Ishikawa (cell line): ENCODE measurements around the gene SHF.

Experiments used
- CEBPB ChIP-seq: IDR thresholded peaks from 2 replicates; pipeline ENCODE4 v1.6.1; 2012
- CREB1 ChIP-seq: IDR thresholded peaks from 2 replicates; pipeline ENCODE4 v1.6.1; 2012; ENCODE audit warnings: low read depth
- EGR1 ChIP-seq: IDR thresholded peaks from 2 replicates; pipeline ENCODE4 v1.6.1; 2012
- EP300 ChIP-seq: IDR thresholded peaks from 2 replicates; pipeline ENCODE4 v1.6.1; 2012; ENCODE audit warnings: borderline replicate concordance
- FOXM1 ChIP-seq: IDR thresholded peaks from 2 replicates; pipeline ENCODE4 v1.6.1; 2012; ENCODE audit warnings: low read depth, borderline replicate concordance
- NFIC ChIP-seq: IDR thresholded peaks from 2 replicates; pipeline ENCODE4 v1.6.1; 2012
- RAD21 ChIP-seq: IDR thresholded peaks from 2 replicates; pipeline ENCODE4 v1.6.1; 2012; ENCODE audit warnings: low read depth
- TAF1 ChIP-seq: IDR thresholded peaks from 2 replicates; pipeline ENCODE4 v1.6.1; 2012; ENCODE audit warnings: low read depth, mild to moderate bottlenecking
- TCF12 ChIP-seq: IDR thresholded peaks from 2 replicates; pipeline ENCODE4 v1.6.1; 2012; ENCODE audit warnings: low read depth
- TEAD4 ChIP-seq: IDR thresholded peaks from 2 replicates; pipeline ENCODE4 v1.6.1; 2012
- USF1 ChIP-seq: IDR thresholded peaks from 2 replicates; pipeline ENCODE4 v1.6.1; 2012
- YY1 ChIP-seq: IDR thresholded peaks from 2 replicates; pipeline ENCODE4 v1.6.1; 2012; ENCODE audit warnings: low read depth
- ZBTB7A ChIP-seq: IDR thresholded peaks from 2 replicates; pipeline ENCODE4 v1.6.1; 2012; ENCODE audit warnings: low read depth
- TF ChIP-seq, protein P1 (sequence below): IDR thresholded peaks from 2 replicates; pipeline ENCODE4 v1.6.1; 2012; ENCODE audit warnings: low read depth, mild to moderate bottlenecking
- TF ChIP-seq, protein P2 (sequence below): IDR thresholded peaks from 2 replicates; pipeline ENCODE4 v1.6.1; 2012

The SHF gene

GRCh38 chr15:45147606-45148005 lies 40.2 kb downstream of the SHF start:
- TF ChIP-seq NFIC (no peak), EGR1 (no peak), CEBPB (no peak), EP300 (no peak), USF1 (no peak), FOXM1 (no peak), TCF12 (no peak), TEAD4 (no peak), RAD21 (no peak), TAF1 (no peak), CREB1 (no peak), YY1 (no peak), ZBTB7A (no peak)
- TF ChIP-seq, protein P1, sequence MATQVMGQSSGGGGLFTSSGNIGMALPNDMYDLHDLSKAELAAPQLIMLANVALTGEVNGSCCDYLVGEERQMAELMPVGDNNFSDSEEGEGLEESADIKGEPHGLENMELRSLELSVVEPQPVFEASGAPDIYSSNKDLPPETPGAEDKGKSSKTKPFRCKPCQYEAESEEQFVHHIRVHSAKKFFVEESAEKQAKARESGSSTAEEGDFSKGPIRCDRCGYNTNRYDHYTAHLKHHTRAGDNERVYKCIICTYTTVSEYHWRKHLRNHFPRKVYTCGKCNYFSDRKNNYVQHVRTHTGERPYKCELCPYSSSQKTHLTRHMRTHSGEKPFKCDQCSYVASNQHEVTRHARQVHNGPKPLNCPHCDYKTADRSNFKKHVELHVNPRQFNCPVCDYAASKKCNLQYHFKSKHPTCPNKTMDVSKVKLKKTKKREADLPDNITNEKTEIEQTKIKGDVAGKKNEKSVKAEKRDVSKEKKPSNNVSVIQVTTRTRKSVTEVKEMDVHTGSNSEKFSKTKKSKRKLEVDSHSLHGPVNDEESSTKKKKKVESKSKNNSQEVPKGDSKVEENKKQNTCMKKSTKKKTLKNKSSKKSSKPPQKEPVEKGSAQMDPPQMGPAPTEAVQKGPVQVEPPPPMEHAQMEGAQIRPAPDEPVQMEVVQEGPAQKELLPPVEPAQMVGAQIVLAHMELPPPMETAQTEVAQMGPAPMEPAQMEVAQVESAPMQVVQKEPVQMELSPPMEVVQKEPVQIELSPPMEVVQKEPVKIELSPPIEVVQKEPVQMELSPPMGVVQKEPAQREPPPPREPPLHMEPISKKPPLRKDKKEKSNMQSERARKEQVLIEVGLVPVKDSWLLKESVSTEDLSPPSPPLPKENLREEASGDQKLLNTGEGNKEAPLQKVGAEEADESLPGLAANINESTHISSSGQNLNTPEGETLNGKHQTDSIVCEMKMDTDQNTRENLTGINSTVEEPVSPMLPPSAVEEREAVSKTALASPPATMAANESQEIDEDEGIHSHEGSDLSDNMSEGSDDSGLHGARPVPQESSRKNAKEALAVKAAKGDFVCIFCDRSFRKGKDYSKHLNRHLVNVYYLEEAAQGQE: no peak
- TF ChIP-seq, protein P2, sequence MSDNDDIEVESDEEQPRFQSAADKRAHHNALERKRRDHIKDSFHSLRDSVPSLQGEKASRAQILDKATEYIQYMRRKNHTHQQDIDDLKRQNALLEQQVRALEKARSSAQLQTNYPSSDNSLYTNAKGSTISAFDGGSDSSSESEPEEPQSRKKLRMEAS: no peak

- TF ChIP-seq TCF12 (no peak), TEAD4 (no peak), ZBTB7A (no peak), CREB1 (no peak), USF1 (no peak), EP300 (no peak), YY1 (no peak), FOXM1 (no peak), EGR1 (no peak), TAF1 (no peak), CEBPB (no peak), NFIC (no peak), RAD21 (no peak)
- TF ChIP-seq, protein P1: no peak
- TF ChIP-seq, protein P2: no peak
Observed at GRCh38 chr15:45146405-45146804, 41.4 kb downstream of the SHF start.

DNA sequence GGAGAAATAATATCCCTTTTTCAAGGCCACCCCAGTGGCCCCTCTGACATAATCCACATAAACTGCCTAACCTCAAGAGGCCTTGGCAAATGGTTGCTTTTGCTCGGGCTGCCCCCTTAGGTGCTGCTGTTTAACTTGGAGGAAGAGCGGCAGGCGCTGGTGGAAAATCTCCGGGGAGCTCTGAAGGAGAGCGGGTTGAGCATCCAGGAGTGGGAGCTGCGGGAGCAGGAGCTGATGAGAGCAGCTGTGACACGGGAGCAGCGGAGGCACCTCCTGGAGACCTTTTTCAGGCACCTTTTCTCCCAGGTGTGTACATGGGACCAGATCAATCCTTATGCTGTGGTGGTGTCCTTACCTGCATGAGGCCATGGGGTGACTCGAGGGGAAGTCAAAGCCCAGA lies 43.0 kb downstream of the SHF start:
- TF ChIP-seq TAF1 (no peak), TCF12 (no peak), NFIC (no peak), CEBPB (no peak)
- TF ChIP-seq, protein P1: no peak

GRCh38 chr15:45143946-45144345 lies 43.8 kb downstream of the SHF start:
- TF ChIP-seq TAF1 (no peak), EGR1 (no peak), NFIC (no peak), USF1 (no peak), ZBTB7A (no peak), YY1 (no peak), FOXM1 (no peak), CREB1 (no peak)
- TF ChIP-seq, protein P2: no peak
